T-helper 2 cell treated with Interferon-gamma antibody and Interleukin-4, amounts not matched to agents 5 μg/mL and 100 μg/mL, for 36 hours (primary cell): Measurements from ENCODE around the gene TNNT1.
"Not testable (repeated sequence)": the region's sequence is repeated elsewhere in the genome, so short reads cannot be mapped to it uniquely, and the experiment has no call there.

Source experiments
- DNase-seq: peaks from one replicate; pipeline ENCODE4 v3.0.0; 2021; ENCODE audit warnings: low spot score
- H3K27ac Mint-ChIP-seq: one replicate; pipeline ENCODE4 v1.8.0; 2021; ENCODE audit warnings: mild to moderate bottlenecking, mixed read lengths
- H3K27me3 Mint-ChIP-seq: one replicate; pipeline ENCODE4 v1.8.0; 2021; ENCODE audit warnings: low read depth, mixed read lengths
- H3K36me3 Mint-ChIP-seq: one replicate; pipeline ENCODE4 v1.8.0; 2021; ENCODE audit warnings: low read depth, mixed read lengths
- H3K4me1 Mint-ChIP-seq: one replicate; pipeline ENCODE4 v1.8.0; 2021; ENCODE audit warnings: low read depth, mixed read lengths
- H3K4me3 Mint-ChIP-seq: one replicate; pipeline ENCODE4 v1.8.0; 2022; ENCODE audit warnings: mild to moderate bottlenecking, moderate library complexity, mixed read lengths
- H3K9me3 Mint-ChIP-seq: one replicate; pipeline ENCODE4 v1.8.0; 2021; ENCODE audit warnings: mixed read lengths

TNNT1 gene

DNA sequence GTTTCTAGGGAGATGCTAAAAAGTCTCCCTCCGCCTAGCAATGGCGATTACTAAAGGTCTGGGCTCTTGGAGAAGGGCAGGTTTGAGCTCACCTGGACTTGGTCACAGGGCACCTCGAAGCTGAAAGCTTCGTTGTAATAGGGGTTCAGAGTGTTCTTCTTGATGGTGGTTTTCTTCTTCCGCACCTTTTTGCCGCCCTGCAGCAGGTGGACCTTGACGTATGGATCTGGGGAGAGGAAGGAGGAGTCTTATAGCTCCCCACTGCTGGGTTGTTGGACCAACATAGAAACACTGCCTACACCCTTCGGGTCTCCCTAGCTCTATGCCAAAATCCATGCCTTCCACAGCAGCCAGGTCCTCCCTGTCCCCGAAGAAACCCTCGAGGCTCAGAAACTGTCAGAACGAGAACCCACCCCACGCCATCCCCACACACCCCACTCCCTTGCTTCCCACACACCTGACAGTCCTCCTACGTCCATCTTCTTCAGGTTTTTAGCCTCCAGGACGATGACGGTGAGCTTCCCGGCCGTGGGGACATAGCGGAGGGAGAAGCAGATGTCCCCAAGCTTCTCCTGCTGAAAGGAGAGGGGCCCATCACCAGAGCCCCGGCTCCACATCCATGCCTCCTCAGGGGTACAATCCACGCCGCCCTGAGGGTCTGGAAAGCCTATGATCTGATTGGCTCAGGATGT lies 25.6 kb upstream of the TNNT1 start:
- peak overlapping the region; percentile 73 for H3K4me3 Mint-ChIP-seq
- peaks cover 68% of the 10 kb centered on the region for H3K27me3 Mint-ChIP-seq
- no peaks in the 10 kb centered on the region for H3K36me3 Mint-ChIP-seq
- peaks cover 15% of the 10 kb centered on the region for H3K4me1 Mint-ChIP-seq
- no peak for DNase-seq
- no peak overlapping the region for H3K27ac Mint-ChIP-seq
- H3K9me3 Mint-ChIP-seq: no peaks in the 10 kb centered on the region

DNA sequence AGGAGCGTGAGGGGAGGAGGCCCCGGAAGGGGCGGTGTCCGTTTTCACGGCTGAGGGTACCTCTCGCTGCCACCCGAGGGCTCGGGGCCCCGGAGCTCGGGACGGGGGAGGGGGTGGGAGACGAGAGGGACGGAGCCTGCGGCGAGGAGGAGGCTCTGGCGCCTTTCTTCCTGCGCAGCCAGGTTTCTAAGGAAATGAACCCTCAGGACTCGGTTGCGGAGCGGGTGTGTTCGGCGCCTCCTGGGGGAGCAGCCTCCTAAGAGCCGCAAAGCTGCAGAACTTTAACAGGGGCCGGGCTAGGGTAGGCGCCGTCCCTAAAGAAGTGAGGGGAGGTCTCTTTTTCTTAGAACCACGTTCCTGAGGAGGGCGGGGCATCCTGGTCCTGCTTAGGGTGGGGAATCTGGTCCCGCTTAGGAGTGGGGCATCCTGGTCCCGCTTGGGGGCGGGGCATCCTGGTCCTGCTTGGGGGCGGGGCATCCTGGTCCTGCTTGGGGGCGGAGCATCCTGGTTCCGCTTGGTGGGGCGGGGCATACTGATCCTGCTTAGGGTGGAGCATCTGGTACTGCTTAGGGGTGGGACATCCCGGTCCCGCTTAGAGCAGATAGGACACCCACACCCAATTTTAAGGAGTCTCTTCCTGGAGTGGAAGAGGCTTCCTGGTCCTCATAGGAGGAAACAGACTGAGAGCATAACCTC lies 24.9 kb upstream of the TNNT1 start:
- peaks cover 69% of the 10 kb centered on the region for H3K27me3 Mint-ChIP-seq
- peak; percentile 29 for DNase-seq

GRCh38 chr19:55173186-55173713 lies 24.2 kb upstream of the TNNT1 start:
- Mint-ChIP-seq H3K27me3 (peaks cover 67% of the 10 kb centered on the region), H3K4me1 (peaks cover 14% of the 10 kb centered on the region), H3K9me3 (no peaks in the 10 kb centered on the region), H3K4me3 (peak overlapping the region; percentile 73), H3K27ac (no peak overlapping the region), H3K36me3 (no peaks in the 10 kb centered on the region)
- DNase-seq: no peak

More for the DNA sequence above, 24.9 kb upstream of the TNNT1 start:
- Mint-ChIP-seq H3K27ac (no peak overlapping the region), H3K9me3 (no peaks in the 10 kb centered on the region), H3K36me3 (no peaks in the 10 kb centered on the region), H3K4me3 (peak overlapping the region; percentile 73), H3K4me1 (peaks cover 14% of the 10 kb centered on the region)

GRCh38 chr19:55172741-55173140 lies 23.7 kb upstream of the TNNT1 start:
- Mint-ChIP-seq H3K4me1 (peaks cover 14% of the 10 kb centered on the region), H3K9me3 (no peaks in the 10 kb centered on the region), H3K36me3 (no peaks in the 10 kb centered on the region), H3K27me3 (peaks cover 70% of the 10 kb centered on the region), H3K4me3 (peak overlapping the region; percentile 67), H3K27ac (no peak overlapping the region)
- no peak for DNase-seq

DNA sequence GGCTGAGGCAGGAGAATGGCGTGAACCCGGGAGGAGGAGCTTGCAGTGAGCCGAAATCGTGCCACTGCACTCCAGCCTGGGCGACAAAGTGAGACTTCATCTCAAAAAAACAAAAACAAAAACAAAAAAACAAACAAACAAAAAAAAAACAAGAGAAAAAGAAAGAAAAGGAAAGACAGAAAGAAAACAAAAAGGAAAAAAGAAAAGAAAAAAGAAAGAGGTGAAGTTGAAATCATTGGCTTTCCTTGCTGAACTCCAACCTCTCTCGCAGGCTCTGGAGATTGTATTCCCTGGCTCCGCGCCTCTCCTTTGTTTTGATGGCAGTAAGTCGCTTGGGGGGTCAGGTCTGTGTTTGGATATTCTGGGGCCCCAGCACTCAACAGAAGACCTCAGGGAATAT lies 23.3 kb upstream of the TNNT1 start:
- not testable (repeated sequence) for H3K27ac Mint-ChIP-seq
- peak overlapping the region; percentile 67 for H3K4me3 Mint-ChIP-seq
- H3K27me3 Mint-ChIP-seq: peaks cover 73% of the 10 kb centered on the region

DNA sequence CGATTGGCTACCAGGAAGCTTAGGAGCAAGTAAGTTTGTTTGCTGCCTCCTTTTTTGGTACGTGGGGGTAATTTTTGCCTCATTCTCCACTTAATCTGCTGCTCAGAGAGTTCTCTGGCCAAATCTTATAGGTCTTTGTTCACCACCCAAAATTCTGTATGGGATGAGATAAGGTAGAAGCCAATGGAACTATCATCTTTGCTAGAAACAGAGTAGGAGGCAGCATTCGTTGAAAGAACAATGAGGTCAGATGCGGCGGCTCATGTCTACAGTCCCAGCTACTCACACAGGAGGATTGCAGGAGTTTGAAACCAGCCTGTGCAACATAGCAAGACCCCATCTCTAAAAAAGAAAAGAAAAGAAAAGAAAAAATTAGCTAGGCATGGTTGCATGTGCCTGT lies 22.4 kb upstream of the TNNT1 start:
- H3K36me3 Mint-ChIP-seq: no peaks in the 10 kb centered on the region
- peaks cover 21% of the 10 kb centered on the region for H3K4me1 Mint-ChIP-seq
- H3K27ac Mint-ChIP-seq: no peak overlapping the region
- H3K27me3 Mint-ChIP-seq: peaks cover 73% of the 10 kb centered on the region
- H3K9me3 Mint-ChIP-seq: no peaks in the 10 kb centered on the region
- DNase-seq: no peak
- peak overlapping the region; percentile 7 for H3K4me3 Mint-ChIP-seq

More for the DNA sequence above, 23.3 kb upstream of the TNNT1 start:
- DNase-seq, H3K36me3 Mint-ChIP-seq, H3K9me3 Mint-ChIP-seq: not testable (repeated sequence)
- H3K4me1 Mint-ChIP-seq: peaks cover 14% of the 10 kb centered on the region

DNA sequence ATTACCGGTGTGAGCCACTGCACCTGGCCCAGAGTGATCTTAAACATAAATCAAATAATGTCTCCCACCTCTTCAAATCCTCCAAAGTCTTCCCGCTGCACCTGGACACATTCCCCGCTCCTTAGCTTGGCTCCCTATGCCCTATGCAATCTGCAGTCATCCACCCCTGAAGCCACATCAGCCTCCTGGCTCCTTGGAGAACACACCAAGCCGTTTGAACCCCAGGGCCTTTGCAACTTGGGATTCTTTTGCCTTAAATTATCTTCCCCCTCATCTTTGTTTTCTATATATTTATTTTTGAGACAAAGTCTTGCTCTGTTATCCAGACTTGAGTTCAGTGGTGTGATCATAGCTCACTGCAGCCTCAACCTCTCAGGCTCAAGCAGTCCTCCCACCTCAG lies 20.1 kb upstream of the TNNT1 start:
- H3K36me3 Mint-ChIP-seq: no peaks in the 10 kb centered on the region
- peaks cover 74% of the 10 kb centered on the region for H3K27me3 Mint-ChIP-seq
- H3K4me1 Mint-ChIP-seq: peaks cover 18% of the 10 kb centered on the region
- no peak overlapping the region for H3K4me3 Mint-ChIP-seq
- H3K9me3 Mint-ChIP-seq: no peaks in the 10 kb centered on the region
- H3K27ac Mint-ChIP-seq: no peak overlapping the region
- DNase-seq: no peak

GRCh38 chr19:55166530-55167268 lies 17.7 kb upstream of the TNNT1 start, which contains the start of gene DNAAF3:
DNAAF3 (minus strand) TSS chr19:55166613; CDS start chr19:55166413, 200 bp downstream.
- peak within 1 kb of the TSS; percentile 85 for H3K4me3 Mint-ChIP-seq
- H3K27ac Mint-ChIP-seq: peak within 1 kb of the TSS; percentile 26
- peak; percentile 77 for DNase-seq
- H3K36me3 Mint-ChIP-seq: no peaks in the 10 kb centered on the region
- no peaks in the 10 kb centered on the region for H3K9me3 Mint-ChIP-seq
- peaks cover 9% of the 10 kb centered on the region for H3K4me1 Mint-ChIP-seq
- peaks cover 54% of the 10 kb centered on the region for H3K27me3 Mint-ChIP-seq

GRCh38 chr19:55165952-55166529 lies 17.0 kb upstream of the TNNT1 start:
- DNase-seq: peak; percentile 29
- Mint-ChIP-seq H3K27me3 (peaks cover 47% of the 10 kb centered on the region), H3K27ac (no peak overlapping the region), H3K4me1 (peaks cover 9% of the 10 kb centered on the region), H3K9me3 (no peaks in the 10 kb centered on the region), H3K36me3 (no peaks in the 10 kb centered on the region), H3K4me3 (peak overlapping the region; percentile 85)

- Mint-ChIP-seq H3K9me3 (no peaks in the 10 kb centered on the region), H3K27me3 (peaks cover 38% of the 10 kb centered on the region), H3K4me3 (no peak overlapping the region)
Observed at GRCh38 chr19:55161571-55162322, 12.7 kb upstream of the TNNT1 start.

GRCh38 chr19:55160986-55161365 lies 12.0 kb upstream of the TNNT1 start:
- Mint-ChIP-seq H3K36me3 (no peaks in the 10 kb centered on the region), H3K4me3 (no peak overlapping the region), H3K27ac (no peak overlapping the region), H3K9me3 (no peaks in the 10 kb centered on the region), H3K27me3 (peaks cover 36% of the 10 kb centered on the region), H3K4me1 (peaks cover 9% of the 10 kb centered on the region)
- DNase-seq: no peak

More at GRCh38 chr19:55161571-55162322, 12.7 kb upstream of the TNNT1 start:
- no peaks in the 10 kb centered on the region for H3K36me3 Mint-ChIP-seq
- H3K4me1 Mint-ChIP-seq: peaks cover 11% of the 10 kb centered on the region
- no peak for DNase-seq
- H3K27ac Mint-ChIP-seq: no peak overlapping the region

- Mint-ChIP-seq H3K4me3 (no peak overlapping the region), H3K4me1 (peaks cover 9% of the 10 kb centered on the region), H3K9me3 (no peaks in the 10 kb centered on the region), H3K27ac (peak overlapping the region; percentile 36), H3K36me3 (no peaks in the 10 kb centered on the region), H3K27me3 (peaks cover 30% of the 10 kb centered on the region)
- peak; percentile 86 for DNase-seq
Observed at GRCh38 chr19:55160128-55160985, 11.4 kb upstream of the TNNT1 start.
